Measurements from ENCODE around the gene DHX34.

Gene DHX34

GRCh38 chr19:47324502-47324901 lies 24.6 kb upstream of the DHX34 start:
- Histone ChIP-seq H3K36me3 (ENCODE audit: control insufficient read depth in 2 of 2, insufficient read depth in 1 of 2, low read length in 2 of 2) (no peaks in the 10 kb centered on the region), H3K4me1 (ENCODE audit: control insufficient read depth, insufficient read depth, low read length) (no peaks in the 10 kb centered on the region), H3K4me3 (ENCODE audit: low read depth, low read length) (no peak overlapping the region), H3K9me3 (ENCODE audit: control insufficient read depth, insufficient read depth, low read depth, low read length) (no peaks in the 10 kb centered on the region), H3K27ac (ENCODE audit: extremely low read depth, low read depth, low read length) (no peak overlapping the region)
- TF ChIP-seq YY1 (tag by site-specific recombination; IDR thresholded peaks at IDR 0.05) (no peak), ZNF140 (tag by site-specific recombination; IDR thresholded peaks at IDR 0.05) (no peak), ZBTB20 (tag by site-specific recombination; IDR thresholded peaks at IDR 0.05) (no peak), ZNF302 (tag by site-specific recombination; IDR thresholded peaks at IDR 0.05; ENCODE audit: low read depth) (no peak), ZNF23 (tag by site-specific recombination; IDR thresholded peaks at IDR 0.05; ENCODE audit: borderline replicate concordance) (no peak), ZNF391 (tag by site-specific recombination; IDR thresholded peaks at IDR 0.05; ENCODE audit: borderline replicate concordance, low read depth) (no peak)
- CTCF ChIA-PET, result interaction anchor here (1.4 kb wide), 1 partner anchor 24 kb away, joined by 5 read pairs; the partner anchor contains the start of gene DHX34
- POLR2A ChIA-PET, result no interaction called here

DNA sequence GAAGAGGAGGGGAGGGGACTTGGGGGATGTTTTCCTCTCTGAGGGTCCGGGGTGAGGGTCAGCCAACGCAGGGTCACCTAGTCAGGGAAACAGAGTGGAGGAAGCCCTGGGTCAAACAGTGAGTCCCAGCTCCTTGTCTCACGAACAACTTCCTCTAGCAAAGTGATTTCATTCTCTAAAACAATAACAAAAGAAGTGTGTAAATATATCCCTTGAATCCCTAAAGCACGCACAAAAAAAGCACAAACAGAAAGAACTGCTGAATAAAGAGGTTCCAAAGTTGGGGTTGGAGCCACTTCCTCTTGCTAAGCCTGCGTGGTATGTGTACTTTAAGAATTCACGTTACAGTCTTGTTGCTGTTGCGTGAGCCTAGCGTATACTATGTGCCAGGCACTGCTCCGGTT lies 18.6 kb upstream of the DHX34 start:
- H3K9me3 ChIP-seq (ENCODE audit: control insufficient read depth, insufficient read depth, low read depth, low read length), result no peaks in the 10 kb centered on the region
- H3K36me3 ChIP-seq (ENCODE audit: control insufficient read depth in 2 of 2, insufficient read depth in 1 of 2, low read length in 2 of 2), result no peaks in the 10 kb centered on the region
- ChIA-PET POLR2A (interaction anchor here (1.4 kb wide), 1 partner anchor 18 kb away, joined by 3 read pairs; the partner anchor contains the start of gene DHX34), CTCF (interaction anchor here (1.1 to 3.1 kb wide), 4 partner anchors 13 to 25 kb away, joined by 3 to 15 read pairs (median 5); partner anchors contain the start of gene DHX34)
- H3K4me1 ChIP-seq (ENCODE audit: control insufficient read depth, insufficient read depth, low read length), result no peaks in the 10 kb centered on the region
- H3K27ac ChIP-seq (ENCODE audit: extremely low read depth, low read depth, low read length), result no peak overlapping the region
- TF ChIP-seq ZXDB (tag by site-specific recombination; IDR thresholded peaks at IDR 0.05) (no peak), ZNF549 (tag by site-specific recombination; IDR thresholded peaks at IDR 0.05) (no peak), ZNF629 (tag by site-specific recombination; IDR thresholded peaks at IDR 0.05) (no peak), ZNF341 (tag by site-specific recombination; IDR thresholded peaks at IDR 0.05; ENCODE audit: low read depth) (no peak), ZNF157 (tag by site-specific recombination; IDR thresholded peaks at IDR 0.05) (no peak), ZNF221 (tag by site-specific recombination; IDR thresholded peaks at IDR 0.05; ENCODE audit: borderline replicate concordance) (no peak), ZNF830 (tag by site-specific recombination; IDR thresholded peaks at IDR 0.05; ENCODE audit: low read depth) (no peak), ZIC2 (tag by site-specific recombination; IDR thresholded peaks at IDR 0.05) (no peak), KLF16 (tag by site-specific recombination; IDR thresholded peaks at IDR 0.05) (no peak)
- H3K4me3 ChIP-seq (ENCODE audit: low read depth, low read length), result no peak overlapping the region

- Histone ChIP-seq H3K36me3 (ENCODE audit: control insufficient read depth in 2 of 2, insufficient read depth in 1 of 2, low read length in 2 of 2) (no peaks in the 10 kb centered on the region), H3K9me3 (ENCODE audit: control insufficient read depth, insufficient read depth, low read depth, low read length) (no peaks in the 10 kb centered on the region), H3K27ac (ENCODE audit: extremely low read depth, low read depth, low read length) (no peak overlapping the region), H3K4me1 (ENCODE audit: control insufficient read depth, insufficient read depth, low read length) (no peaks in the 10 kb centered on the region), H3K4me3 (ENCODE audit: low read depth, low read length) (no peak overlapping the region)
- ChIA-PET CTCF (interaction anchor here (0.9 to 2.4 kb wide), 3 partner anchors 17 to 60 kb away, joined by 3 to 7 read pairs (median 4); partner anchors contain the start of gene DHX34), POLR2A (interaction anchor here (0.6 to 1.4 kb wide), 2 partner anchors 17 to 73 kb away, joined by 3 read pairs; partner anchors contain the start of gene DHX34)
- TF ChIP-seq ZNF350 (tag by site-specific recombination; IDR thresholded peaks at IDR 0.05) (no peak), ZEB2 (tag by site-specific recombination; IDR thresholded peaks at IDR 0.05) (no peak), ZNF416 (tag by site-specific recombination; IDR thresholded peaks at IDR 0.05) (no peak), ZNF600 (tag by site-specific recombination; IDR thresholded peaks at IDR 0.05) (no peak), ZBTB8A (tag by site-specific recombination; IDR thresholded peaks at IDR 0.05) (no peak), ZNF37A (tag by site-specific recombination; IDR thresholded peaks at IDR 0.05) (no peak), MEIS1 (CRISPR knock-in tag; IDR thresholded peaks at IDR 0.05; ENCODE audit: borderline replicate concordance) (no peak), ZNF274 (IDR thresholded peaks at IDR 0.05; ENCODE audit: low read length) (no peak), ZNF274 (tag by site-specific recombination; IDR thresholded peaks at IDR 0.05; ENCODE audit: borderline replicate concordance) (no peak), ZNF19 (tag by site-specific recombination; IDR thresholded peaks at IDR 0.05; ENCODE audit: low read depth) (no peak), BCL6B (tag by site-specific recombination; IDR thresholded peaks at IDR 0.05) (no peak), ZFP3 (tag by site-specific recombination; IDR thresholded peaks at IDR 0.05; ENCODE audit: low read depth) (no peak), ZNF311 (tag by site-specific recombination; IDR thresholded peaks at IDR 0.05; ENCODE audit: borderline replicate concordance) (no peak)
- TF ChIP-seq, protein P1, sequence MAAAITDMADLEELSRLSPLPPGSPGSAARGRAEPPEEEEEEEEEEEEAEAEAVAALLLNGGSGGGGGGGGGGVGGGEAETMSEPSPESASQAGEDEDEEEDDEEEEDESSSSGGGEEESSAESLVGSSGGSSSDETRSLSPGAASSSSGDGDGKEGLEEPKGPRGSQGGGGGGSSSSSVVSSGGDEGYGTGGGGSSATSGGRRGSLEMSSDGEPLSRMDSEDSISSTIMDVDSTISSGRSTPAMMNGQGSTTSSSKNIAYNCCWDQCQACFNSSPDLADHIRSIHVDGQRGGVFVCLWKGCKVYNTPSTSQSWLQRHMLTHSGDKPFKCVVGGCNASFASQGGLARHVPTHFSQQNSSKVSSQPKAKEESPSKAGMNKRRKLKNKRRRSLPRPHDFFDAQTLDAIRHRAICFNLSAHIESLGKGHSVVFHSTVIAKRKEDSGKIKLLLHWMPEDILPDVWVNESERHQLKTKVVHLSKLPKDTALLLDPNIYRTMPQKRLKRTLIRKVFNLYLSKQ (tag by site-specific recombination; IDR thresholded peaks at IDR 0.05; ENCODE audit: borderline replicate concordance), result no peak
- TF ChIP-seq, protein P2, sequence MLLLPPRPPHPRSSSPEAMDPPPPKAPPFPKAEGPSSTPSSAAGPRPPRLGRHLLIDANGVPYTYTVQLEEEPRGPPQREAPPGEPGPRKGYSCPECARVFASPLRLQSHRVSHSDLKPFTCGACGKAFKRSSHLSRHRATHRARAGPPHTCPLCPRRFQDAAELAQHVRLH (tag by site-specific recombination; IDR thresholded peaks at IDR 0.05), result no peak
Observed at GRCh38 chr19:47331490-47331889, 17.6 kb upstream of the DHX34 start.
